Measurements from ENCODE around the gene MORN1.

Gene MORN1

GRCh38 chr1:2404142-2404889 is 13.0 kb upstream of the MORN1 start:
- no peak for DNase-seq

- DNase-seq, result no peak
Measured at GRCh38 chr1:2403273-2403672, 11.9 kb upstream of the MORN1 start.

- DNase-seq, result no peak
Measured at GRCh38 chr1:2402420-2402819, 11.1 kb upstream of the MORN1 start.

GRCh38 chr1:2400950-2401649 is 9.7 kb upstream of the MORN1 start:
- DNase-seq, result no peak

- no peak for DNase-seq
Measured at GRCh38 chr1:2400576-2400909, 9.2 kb upstream of the MORN1 start.

- no peak for DNase-seq
Measured at GRCh38 chr1:2399890-2400575, 8.7 kb upstream of the MORN1 start.

- no peak for DNase-seq
Measured at GRCh38 chr1:2398871-2399270, 7.5 kb upstream of the MORN1 start.

- no peak for DNase-seq
Measured at GRCh38 chr1:2397007-2397679, 5.8 kb upstream of the MORN1 start.

- DNase-seq, result no peak
Measured at GRCh38 chr1:2396476-2396875, 5.1 kb upstream of the MORN1 start.

GRCh38 chr1:2396059-2396458 is 4.7 kb upstream of the MORN1 start:
- DNase-seq, result no peak

- no peak for DNase-seq
Measured at GRCh38 chr1:2395245-2395644, 3.9 kb upstream of the MORN1 start.

GRCh38 chr1:2394761-2395160 is 3.4 kb upstream of the MORN1 start:
- DNase-seq, result no peak

- no peak for DNase-seq
Measured at GRCh38 chr1:2394220-2394619, 2.9 kb upstream of the MORN1 start.

GRCh38 chr1:2393471-2393877 is 2.1 kb upstream of the MORN1 start:
- no peak for DNase-seq

GRCh38 chr1:2392686-2393085 is 1.3 kb upstream of the MORN1 start:
- DNase-seq, result no peak

- DNase-seq, result no peak
Measured at GRCh38 chr1:2391931-2392509, 666 bp upstream of the MORN1 start.

- DNase-seq, result no peak
Measured at GRCh38 chr1:2389644-2390043, 1.7 kb downstream of the MORN1 start.

GRCh38 chr1:2388004-2388913 is 3.1 kb downstream of the MORN1 start:
- DNase-seq, result no peak

GRCh38 chr1:2386636-2387611 is 4.4 kb downstream of the MORN1 start:
- no peak for DNase-seq

GRCh38 chr1:2385606-2386280 is 5.6 kb downstream of the MORN1 start:
- no peak for DNase-seq
